IMR-90 (cell line): Measurements from ENCODE around the gene ZBTB8A. TPM values are rescaled to one million over a fixed set of nuclear protein-coding genes. Genes with fewer than 3 reads are reported as not detected.

ENCODE experiments used
- ATAC-seq: fragments of 200-7000 bp; cut with Tn5 transposase; 2 replicates; pipeline ENCODE4 v1.9.1; 2020; ENCODE audit warnings: low read depth, mild to moderate bottlenecking, moderate library complexity
- BruUV-seq: library from RNA; stranded (reverse); fragments of 400-500 nt; replicated peaks from 2 replicates; lab custom pipeline; 2021; lab: Mats Ljungman, UMichigan
- CTCF ChIA-PET: fragments of 300-600 bp; formaldehyde crosslinking; extraction: SDS; loops from one replicate; lab custom pipeline; 2021; ENCODE audit warnings: antibody characterized with exemption; lab: Yijun Ruan, JAX
- POLR2A ChIA-PET: fragments of 300-600 bp; sonication (Branson Sonifier 250); formaldehyde crosslinking; loops from one replicate; lab custom pipeline; 2022; ENCODE audit warnings: antibody characterized with exemption; ENCODE audit not compliant: unreplicated experiment; lab: Charles Lee
- DNase-seq: peaks from one replicate; pipeline ENCODE4 v3.0.0; 2013
- H2AFZ ChIP-seq: replicated peaks from 2 replicates; pipeline ENCODE3; 2013; ENCODE audit warnings: low read length, mild to moderate bottlenecking; ENCODE audit not compliant: poor library complexity
- H2AK5ac ChIP-seq: 2 replicates; pipeline ENCODE4 v1.6.1; 2013; ENCODE audit warnings: low read depth, low read length, inconsistent platforms
- H2AK9ac ChIP-seq: replicated peaks from 2 replicates; pipeline ENCODE3; 2013; ENCODE audit warnings: mild to moderate bottlenecking, low read depth, low read length, moderate library complexity; ENCODE audit not compliant: poor library complexity
- H2BK120ac ChIP-seq: 2 replicates; pipeline ENCODE4 v1.6.1; 2013; ENCODE audit warnings: low read depth, low read length, inconsistent platforms
- H2BK15ac ChIP-seq: 3 replicates; pipeline ENCODE4 v1.6.1; 2013; ENCODE audit warnings: low read depth, low read length, inconsistent platforms
- H2BK20ac ChIP-seq: 2 replicates; pipeline ENCODE4 v1.6.1; 2013; ENCODE audit warnings: low read depth, mild to moderate bottlenecking, inconsistent platforms, low read length, moderate library complexity
- H2BK5ac ChIP-seq: 2 replicates; pipeline ENCODE4 v1.6.1; 2013; ENCODE audit warnings: mild to moderate bottlenecking, low read depth, low read length, inconsistent platforms; ENCODE audit not compliant: poor library complexity, severe bottlenecking
- H3K14ac ChIP-seq: replicated peaks from 2 replicates; pipeline ENCODE4 v1.6.1; 2013; ENCODE audit warnings: low read depth, low read length, inconsistent platforms
- H3K18ac ChIP-seq: 2 replicates; pipeline ENCODE4 v1.6.1; 2013; ENCODE audit warnings: low read depth, low read length, control low read depth
- H3K23ac ChIP-seq: 2 replicates; pipeline ENCODE4 v1.6.1; 2013; ENCODE audit warnings: low read depth, low read length, inconsistent platforms
- H3K27ac ChIP-seq: 2 replicates; pipeline ENCODE4 v1.5.1; 2013; ENCODE audit warnings: mild to moderate bottlenecking, control low read depth, low read length; ENCODE audit not compliant: insufficient read depth
- H3K27me3 ChIP-seq: 2 replicates; pipeline ENCODE4 v1.6.1; 2013; ENCODE audit warnings: low read length; ENCODE audit not compliant: control insufficient read depth, insufficient read depth
- H3K36me3 ChIP-seq: 2 replicates; pipeline ENCODE4 v1.6.1; 2013; ENCODE audit warnings: low read length, mixed read lengths; ENCODE audit not compliant: control insufficient read depth, insufficient read depth
- H3K4ac ChIP-seq: 2 replicates; pipeline ENCODE4 v1.6.1; 2013; ENCODE audit warnings: low read depth, low read length, inconsistent platforms
- H3K4me1 ChIP-seq: 2 replicates; pipeline ENCODE4 v1.6.1; 2013; ENCODE audit warnings: low read length, mixed read lengths; ENCODE audit not compliant: control insufficient read depth, insufficient read depth
- H3K4me2 ChIP-seq: 2 replicates; pipeline ENCODE4 v1.6.1; 2013; ENCODE audit warnings: low read depth, mild to moderate bottlenecking, control low read depth, low read length, moderate library complexity
- H3K4me3 ChIP-seq: 2 replicates; pipeline ENCODE4 v1.5.1; 2013; ENCODE audit warnings: low read depth, mild to moderate bottlenecking, control low read depth, low read length, moderate library complexity; ENCODE audit not compliant: insufficient read depth
- H3K56ac ChIP-seq: 2 replicates; pipeline ENCODE4 v1.6.1; 2013; ENCODE audit warnings: low read length, inconsistent platforms; ENCODE audit not compliant: insufficient read depth; ENCODE audit errors: extremely low read depth
- H3K79me1 ChIP-seq, 2 experiments: 2 replicates each; pipeline ENCODE4 v1.6.1; 2013; ENCODE audit warnings: low read length in 2 of 2, inconsistent platforms in 1 of 2, low read depth in 1 of 2
- H3K9ac ChIP-seq: 2 replicates; pipeline ENCODE4 v1.6.1; 2013; ENCODE audit warnings: low read depth, low read length, control low read depth
- H3K9me1 ChIP-seq: 2 replicates; pipeline ENCODE4 v1.6.1; 2013; ENCODE audit warnings: low read length, inconsistent platforms; ENCODE audit not compliant: insufficient read depth
- H3K9me3 ChIP-seq: 2 replicates; pipeline ENCODE4 v1.6.1; 2013; ENCODE audit warnings: low read length; ENCODE audit not compliant: control insufficient read depth, insufficient read depth
- H4K20me1 ChIP-seq: 2 replicates; pipeline ENCODE4 v1.6.1; 2013; ENCODE audit warnings: low read length, inconsistent platforms; ENCODE audit not compliant: insufficient read depth
- H4K5ac ChIP-seq: 2 replicates; pipeline ENCODE4 v1.6.1; 2013; ENCODE audit warnings: mild to moderate bottlenecking, low read depth, low read length, control low read depth
- H4K8ac ChIP-seq, 2 experiments: 2 replicates each; pipeline ENCODE4 v1.6.1; 2013; ENCODE audit warnings: low read depth in 2 of 2, low read length in 2 of 2, control low read depth in 1 of 2, inconsistent platforms in 1 of 2
- H4K91ac ChIP-seq: 2 replicates; pipeline ENCODE4 v1.6.1; 2013; ENCODE audit warnings: low read depth, low read length, inconsistent platforms; ENCODE audit not compliant: insufficient read depth
- CEBPB ChIP-seq: IDR thresholded peaks from 2 replicates; pipeline ENCODE4 v1.6.1; 2012; ENCODE audit warnings: low read depth, low read length, improper control_type of control experiment
- CHD1 ChIP-seq: IDR thresholded peaks from 2 replicates; pipeline ENCODE4 v1.6.1; 2012; ENCODE audit warnings: low read depth, low read length, improper control_type of control experiment
- CTCF ChIP-seq: conservative IDR thresholded peaks from 2 replicates; pipeline ENCODE4 v1.5.1; 2012; ENCODE audit warnings: mild to moderate bottlenecking, low read depth, low read length, improper control_type of control experiment
- FOS ChIP-seq: fragments of 150-350 bp; IDR thresholded peaks from 2 replicates; pipeline ENCODE4 v1.6.1; 2016; ENCODE audit warnings: low read depth, low read length
- MAFK ChIP-seq: IDR thresholded peaks from 2 replicates; pipeline ENCODE4 v1.6.1; 2012; ENCODE audit warnings: low read depth, low read length, improper control_type of control experiment
- NFE2L2 ChIP-seq: fragments of 150-350 bp; IDR thresholded peaks from 2 replicates; pipeline ENCODE4 v1.6.1; 2016; ENCODE audit warnings: low read depth, mild to moderate bottlenecking, low read length
- POLR2A ChIP-seq: IDR thresholded peaks from 2 replicates; pipeline ENCODE4 v1.6.1; 2012; ENCODE audit warnings: mild to moderate bottlenecking, low read depth, low read length
- RCOR1 ChIP-seq: IDR thresholded peaks from 2 replicates; pipeline ENCODE4 v1.6.1; 2012; ENCODE audit warnings: mild to moderate bottlenecking, low read length, improper control_type of control experiment; ENCODE audit not compliant: insufficient replicate concordance
- RFX5 ChIP-seq: IDR thresholded peaks from 2 replicates; pipeline ENCODE4 v1.8.0; 2012; ENCODE audit warnings: low read depth, mild to moderate bottlenecking, low read length, moderate library complexity
- SMC3 ChIP-seq: fragments of 150-350 bp; IDR thresholded peaks from 2 replicates; pipeline ENCODE4 v1.6.1; 2016; ENCODE audit warnings: low read depth, mild to moderate bottlenecking, antibody characterized with exemption, low read length, moderate library complexity
- WGBS, 2 experiments: methylation state at CpG; one replicate each; pipeline versions ENCODE4 v1.1.5 to v1.1.7; 2013; ENCODE audit warnings: missing lambda C conversion rate in 2 of 2; ENCODE audit not compliant: insufficient read length in 1 of 2; ENCODE audit errors: extremely low coverage in 2 of 2; 5-methylcytosine and 5-hydroxymethylcytosine counted together
- dilution Hi-C: fragments of 300-500 bp; cut with HindIII; formaldehyde crosslinking; loops from one replicate; pipeline ENCODE4 v1.14.3; 2018; ENCODE audit warnings: low sequenced_read_pairs; ENCODE audit not compliant: unreplicated experiment
- in situ Hi-C: fragments of 300-500 bp; cut with MboI; formaldehyde crosslinking; loops from 3 replicates; pipeline ENCODE4 v1.14.3; 2019; ENCODE audit warnings: low sequenced_read_pairs, inconsistent platforms, mixed read lengths
- intact Hi-C: fragments of 100-400 bp; cut with micrococcal nuclease; formaldehyde crosslinking; loops from 2 replicates; pipeline ENCODE4 v1.10.0; 2022
- polyA plus RNA-seq, 3 experiments: library from polyadenylated mRNA; depleted of rRNA; stranded (reverse); fragments of >200 nt; gene quantifications; 2 replicates each; pipeline ENCODE4 v1.2.3, GENCODE V29; 2012; ENCODE audit warnings: low replicate concordance in 1 of 3
- total RNA-seq: library from RNA; depleted of rRNA; stranded (reverse); fragments of >200 nt; gene quantifications from 2 replicates; pipeline ENCODE4 v1.2.3, GENCODE V29; 2012

ZBTB8A gene
- total and polyA plus RNA-seq, 2 of the 4 experiments (the other 2 are of a cell fraction), result 2.1 to 6.1 TPM

GRCh38 chr1:32635508-32636277 is 96.5 kb downstream of the ZBTB8A start:
- no TSS peak for BruUV-seq
- Histone ChIP-seq H3K27ac (no peak overlapping the region), H2BK15ac (no peak overlapping the region), H2BK20ac (no peak overlapping the region), H4K5ac (no peak overlapping the region), H2AFZ (no peak overlapping the region), H2AK5ac (no peak overlapping the region), H4K8ac (no peak overlapping the region), H3K9me3 (no peaks in the 10 kb centered on the region), H3K18ac (no peak overlapping the region), H3K4me1 (no peaks in the 10 kb centered on the region), H3K27me3 (no peaks in the 10 kb centered on the region), H3K9ac (no peak overlapping the region), H3K23ac (no peak overlapping the region), H2AK9ac (no peak overlapping the region), H2BK5ac (no peak overlapping the region), H2BK120ac (no peak overlapping the region), H4K91ac (no peak overlapping the region), H3K4ac (no peak overlapping the region), H3K79me1 (peaks cover 16 to 39% of the 10 kb centered on the region in 2 experiments), H3K56ac (no peak overlapping the region), H3K4me2 (no peak overlapping the region), H4K20me1 (peaks cover 3% of the 10 kb centered on the region), H3K9me1 (peaks cover 8% of the 10 kb centered on the region), H3K14ac (no peak overlapping the region), H3K4me3 (no peak overlapping the region), H3K36me3 (peaks cover 12% of the 10 kb centered on the region)
- no peak for ATAC-seq
- no peak for DNase-seq
- WGBS, 2 experiments, result 100% methylated on average over 2 of the region's 8 CpGs; no CpG with 5 or more reads in 1 of the 2 experiments
- CTCF ChIA-PET, result interaction anchor here (0.8 kb wide), 1 partner anchor 27 kb away, joined by 3 read pairs; no protein-coding TSS in a partner anchor
- intact Hi-C loops (no loop called here), dilution Hi-C loops (no loop called here), in situ Hi-C loops (no loop called here)
- POLR2A ChIA-PET, result no interaction called here
- no peak for TF ChIP-seq POLR2A
- TF ChIP-seq RFX5, result no peak
- no peak for TF ChIP-seq SMC3
- TF ChIP-seq CEBPB, result no peak
- no peak for TF ChIP-seq RCOR1
- TF ChIP-seq CTCF, result no peak
- TF ChIP-seq FOS, result no peak
- TF ChIP-seq MAFK, result no peak
- TF ChIP-seq NFE2L2, result no peak
- no peak for TF ChIP-seq CHD1
